Fibroblast of lung (primary cell): ENCODE data around the gene C19orf44. TPM values are rescaled to one million over a fixed set of nuclear protein-coding genes. Genes with fewer than 3 reads are reported as not detected.

ENCODE experiments used
- DNase-seq, 2 donors: peaks; one replicate each; pipeline versions ENCODE4 v3.0.0 to v3.0.0-alpha.2; 2010; ENCODE audit warnings: low read depth in 2 of 2
- H2AFZ ChIP-seq: 2 replicates; pipeline ENCODE4 v1.5.1; 2012; ENCODE audit warnings: low read length, control low read depth, inconsistent platforms
- H3K27ac ChIP-seq: 2 replicates; pipeline ENCODE4 v1.5.1; 2011; ENCODE audit warnings: low read length, control low read depth; ENCODE audit not compliant: insufficient read depth
- H3K27me3 ChIP-seq: 2 replicates; pipeline ENCODE4 v1.5.1; 2011; ENCODE audit warnings: mild to moderate bottlenecking, low read length; ENCODE audit not compliant: control insufficient read depth, insufficient read depth
- H3K36me3 ChIP-seq: 2 replicates; pipeline ENCODE4 v1.5.1; 2011; ENCODE audit warnings: low read length; ENCODE audit not compliant: control insufficient read depth, insufficient read depth
- H3K4me1 ChIP-seq: 2 replicates; pipeline ENCODE4 v1.5.1; 2011; ENCODE audit warnings: low read length; ENCODE audit not compliant: control insufficient read depth, insufficient read depth; ENCODE audit errors: extremely low read depth
- H3K4me2 ChIP-seq: 2 replicates; pipeline ENCODE4 v1.5.1; 2011; ENCODE audit warnings: low read length, control low read depth; ENCODE audit not compliant: insufficient read depth; ENCODE audit errors: extremely low read depth
- H3K4me3 ChIP-seq, 4 experiments: fragments of 200-600 bp in 1 of 4; sonication (generic) in 1 of 4; replicated peaks in 1 of 4; 2 replicates each; pipeline ENCODE4 v1.5.1; 2011 to 2016; ENCODE audit warnings: low read length in 4 of 4, low read depth in 3 of 4, mild to moderate bottlenecking in 3 of 4, control low read depth in 2 of 4, inconsistent platforms in 1 of 4, mixed read lengths in 1 of 4; ENCODE audit not compliant: insufficient read depth in 1 of 4; ENCODE audit errors: control extremely low read depth in 1 of 4
- H3K79me2 ChIP-seq: 2 replicates; pipeline ENCODE4 v1.5.1; 2012; ENCODE audit warnings: mild to moderate bottlenecking, low read length, inconsistent platforms; ENCODE audit not compliant: control insufficient read depth, insufficient read depth
- H3K9ac ChIP-seq: 2 replicates; pipeline ENCODE4 v1.5.1; 2011; ENCODE audit warnings: mild to moderate bottlenecking, low read length, control low read depth; ENCODE audit not compliant: insufficient read depth
- H3K9me3 ChIP-seq: 2 replicates; pipeline ENCODE4 v1.5.1; 2012; ENCODE audit warnings: low read depth, low read length; ENCODE audit not compliant: control insufficient read depth, insufficient read depth
- H4K20me1 ChIP-seq: 2 replicates; pipeline ENCODE4 v1.5.1; 2011; ENCODE audit warnings: low read length; ENCODE audit not compliant: control insufficient read depth, insufficient read depth; ENCODE audit errors: extremely low read depth
- CTCF ChIP-seq, 2 donors: IDR thresholded peaks in 1 of 2; conservative IDR thresholded peaks in 1 of 2; 1 replicate in 1 of 2; 2 replicates in 1 of 2; pipeline ENCODE4 v1.5.1; 2011 to 2012; ENCODE audit warnings: low read length in 2 of 2, control low read depth in 1 of 2, inconsistent platforms in 1 of 2, low read depth in 1 of 2, mild to moderate bottlenecking in 1 of 2
- EZH2 ChIP-seq: IDR thresholded peaks from 2 replicates; pipeline ENCODE4 v1.5.1; 2012; ENCODE audit warnings: low read length, control low read depth, mild to moderate bottlenecking; ENCODE audit errors: missing control alignments
- polyA plus RNA-seq, 2 donors: library from polyadenylated mRNA; depleted of rRNA in 1 of 2; stranded (reverse) in 1 of 2; unstranded in 1 of 2; fragments of >200 nt; gene quantifications; 2 replicates each; pipeline ENCODE4 v1.2.1, GENCODE V29; 2011 to 2012; ENCODE audit warnings: missing spikeins in 1 of 2
- total RNA-seq: library from RNA; depleted of rRNA; stranded (reverse); fragments of >200 nt; gene quantifications from 2 replicates; pipeline ENCODE4 v1.2.1, GENCODE V29; 2014

C19orf44 gene
- total and polyA plus RNA-seq, 2 donors (not counting 1 experiment from before 2014, with no cell fraction given), result 2.9 to 3.6 TPM

- Histone ChIP-seq H3K4me1 (no peaks in the 10 kb centered on the region), H3K9ac (no peak overlapping the region), H3K27me3 (no peaks in the 10 kb centered on the region), H3K4me3 (no peak overlapping the region), H2AFZ (no peak overlapping the region), H3K79me2 (no peaks in the 10 kb centered on the region), H3K9me3 (no peaks in the 10 kb centered on the region), H4K20me1 (no peaks in the 10 kb centered on the region), H3K27ac (no peak overlapping the region), H3K4me2 (no peak overlapping the region), H3K36me3 (peaks cover 42% of the 10 kb centered on the region)
- TF ChIP-seq CTCF (conservative IDR thresholded peaks at IDR 0.05 in 1 of 2, IDR thresholded peaks at IDR 0.05 in 1 of 2; ENCODE audit: low read depth in 1 of 2, low read length in 2 of 2) (no peak), EZH2 (no peak)
- DNase-seq, result no peak
Measured at GRCh38 chr19:16520074-16520973, 24.1 kb downstream of the C19orf44 start.

DNA sequence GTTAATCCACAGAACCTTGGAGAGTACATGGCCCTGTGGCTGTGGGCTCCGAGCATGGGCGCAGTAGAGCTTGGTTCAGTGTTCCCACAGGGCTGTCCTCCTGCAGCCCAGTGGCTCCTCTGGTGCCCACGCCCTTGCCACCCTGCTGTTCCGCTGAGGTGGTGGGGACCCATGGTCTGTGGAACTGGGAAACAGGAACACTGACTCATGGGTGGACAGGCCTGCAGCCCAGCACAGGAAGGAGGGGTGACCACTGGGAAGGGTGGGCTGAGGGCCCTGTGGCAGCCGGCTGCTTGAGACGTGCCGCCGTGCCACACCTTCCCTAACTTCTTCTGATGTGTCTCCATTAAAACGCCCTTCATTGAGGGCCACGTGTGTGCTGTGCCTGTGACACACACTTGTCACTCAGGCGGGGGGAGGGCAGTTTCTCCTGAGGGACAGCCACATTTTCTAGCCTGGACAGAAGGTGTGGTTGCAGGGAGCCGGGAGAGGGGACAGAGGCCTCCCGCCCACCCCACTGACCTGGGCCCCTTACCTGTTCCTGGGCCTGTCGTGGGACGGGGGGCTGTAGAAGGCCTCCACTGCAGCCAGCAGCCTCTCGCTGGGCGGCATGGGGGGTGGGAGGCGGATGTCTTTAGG lies 24.9 kb downstream of the C19orf44 start:
- Histone ChIP-seq H3K4me2 (no peak overlapping the region), H3K36me3 (peaks cover 47% of the 10 kb centered on the region), H3K4me3 (no peak overlapping the region), H3K27ac (no peak overlapping the region), H3K27me3 (no peaks in the 10 kb centered on the region), H3K79me2 (no peaks in the 10 kb centered on the region), H4K20me1 (no peaks in the 10 kb centered on the region), H3K4me1 (no peaks in the 10 kb centered on the region), H3K9ac (no peak overlapping the region), H2AFZ (no peak overlapping the region), H3K9me3 (no peaks in the 10 kb centered on the region)
- TF ChIP-seq CTCF (conservative IDR thresholded peaks at IDR 0.05 in 1 of 2, IDR thresholded peaks at IDR 0.05 in 1 of 2; ENCODE audit: low read depth in 1 of 2, low read length in 2 of 2) (no peak), EZH2 (no peak)
- DNase-seq, result no peak

GRCh38 chr19:16521715-16522289 lies 25.6 kb downstream of the C19orf44 start:
- H3K9ac ChIP-seq, result no peak overlapping the region
- H3K79me2 ChIP-seq, result no peaks in the 10 kb centered on the region
- H3K27ac ChIP-seq, result no peak overlapping the region
- no peaks in the 10 kb centered on the region for H3K9me3 ChIP-seq
- H3K4me1 ChIP-seq, result no peaks in the 10 kb centered on the region
- no peak overlapping the region for H3K4me2 ChIP-seq
- H3K27me3 ChIP-seq, result no peaks in the 10 kb centered on the region
- no peak overlapping the region for H3K4me3 ChIP-seq
- no peak for TF ChIP-seq CTCF (conservative IDR thresholded peaks at IDR 0.05 in 1 of 2, IDR thresholded peaks at IDR 0.05 in 1 of 2; ENCODE audit: low read depth in 1 of 2, low read length in 2 of 2)
- TF ChIP-seq EZH2, result no peak
- no peaks in the 10 kb centered on the region for H4K20me1 ChIP-seq
- peaks cover 47% of the 10 kb centered on the region for H3K36me3 ChIP-seq
- H2AFZ ChIP-seq, result no peak overlapping the region
- DNase-seq, result no peak
